ENCODE data around the gene GRAP2.

GRCh38 chr22:39926753-39927152, 25.9 kb downstream of the GRAP2 start:
- no peak for TF ChIP-seq TAF1 (IDR thresholded peaks at IDR 0.05; ENCODE audit: low read depth, low read length)
- TF ChIP-seq SRF (IDR thresholded peaks at IDR 0.05; ENCODE audit: low read depth, low read length), result no peak

All from H1 (cell line).